HG03066 (cell line): ENCODE measurements around the gene UPK3BL1.
A peak's percentile ranks its signal among the peaks of the same experiment; 100 is the strongest.
"Not testable (repeated sequence)": the region's sequence is repeated elsewhere in the genome, so short reads cannot be mapped to it uniquely, and the experiment has no call there.

Experiments
- ATAC-seq: cut with Tn5 transposase; IDR thresholded peaks from one replicate; pipeline ENCODE4 v1.9.1; 2021; ENCODE audit warnings: low read depth; ENCODE audit not compliant: unreplicated experiment

The UPK3BL1 gene

DNA sequence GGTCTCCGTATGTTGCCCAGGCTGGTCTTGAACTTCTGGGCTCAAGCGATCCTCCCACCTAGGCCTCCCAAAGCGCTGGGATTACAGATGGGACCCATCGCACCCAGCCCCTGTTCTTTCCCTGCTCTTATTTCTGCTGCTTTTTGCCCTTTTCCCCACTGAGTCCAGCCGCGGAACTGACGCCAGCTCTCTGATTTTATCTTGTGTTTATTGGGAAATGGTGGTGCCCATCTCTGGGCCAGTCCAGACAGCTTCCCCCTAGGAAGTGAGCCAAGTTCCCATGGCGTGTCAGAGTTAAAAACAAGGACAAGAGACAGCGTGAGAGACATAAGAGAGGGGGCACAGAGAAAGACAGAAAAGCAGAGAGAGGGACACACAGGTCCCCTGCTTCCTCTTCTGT, 12.0 kb downstream of the UPK3BL1 start:
- ATAC-seq = not testable (repeated sequence)

DNA sequence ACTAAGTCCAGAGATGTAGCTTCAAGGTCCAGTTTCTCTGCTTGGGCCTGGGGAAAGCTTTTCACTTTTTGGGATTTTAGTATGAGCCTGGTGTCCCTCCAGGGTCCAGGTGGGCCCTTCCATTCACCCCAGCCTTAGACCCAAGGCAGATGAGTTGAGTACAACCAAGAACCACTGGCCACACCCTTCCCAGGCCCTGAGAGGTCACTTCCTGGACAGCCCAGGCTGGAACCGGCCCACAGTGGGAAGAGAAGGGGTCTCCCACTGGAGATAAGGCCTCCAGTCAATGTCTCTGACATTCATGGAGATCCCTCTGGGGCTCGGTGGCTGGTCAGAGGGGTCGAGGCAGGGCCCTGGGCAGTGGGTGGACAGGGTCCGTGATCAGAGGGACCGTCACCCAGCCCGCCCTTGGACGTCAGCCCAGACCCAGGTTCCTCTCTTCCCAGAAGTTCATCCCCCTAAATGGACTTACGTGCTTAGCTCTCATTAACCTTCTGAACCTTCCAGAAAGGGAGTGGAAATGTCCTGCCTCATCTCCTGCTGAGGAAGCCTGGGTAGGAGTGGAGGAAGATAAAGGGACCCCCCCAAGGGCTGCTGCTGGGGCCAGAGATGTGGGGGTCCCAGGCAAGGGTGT, 15.2 kb downstream of the UPK3BL1 start:
- ATAC-seq = not testable (repeated sequence)

- not testable (repeated sequence) for ATAC-seq
Measured at GRCh38 chr7:102618122-102618521, 24.5 kb downstream of the UPK3BL1 start.

- ATAC-seq = peak; percentile 55
Measured at GRCh38 chr7:102616507-102617125, 26.0 kb downstream of the UPK3BL1 start, which contains the start of gene RASA4. Gene RASA4 (minus strand): TSS chr7:102616756. CDS start chr7:102616689, 67 bp downstream.

DNA sequence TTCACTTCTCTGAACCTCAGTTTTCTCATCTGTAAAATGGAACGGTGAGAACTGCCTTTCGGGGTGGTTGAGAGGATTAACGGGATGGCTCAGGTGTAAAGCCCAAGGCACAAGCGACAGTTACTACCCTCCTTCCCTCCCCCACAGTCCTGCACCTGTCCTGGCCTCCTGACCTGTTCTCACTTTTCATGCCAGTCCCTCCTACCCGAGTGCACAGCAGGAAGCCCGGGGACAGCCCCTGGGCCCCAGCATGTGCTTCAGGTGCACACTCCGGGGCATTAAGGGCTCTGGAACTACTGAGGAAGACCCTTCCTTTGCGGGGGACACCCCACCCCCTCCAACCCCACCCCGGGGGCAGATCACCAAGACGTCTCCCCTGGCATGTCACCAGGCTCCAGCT, 26.7 kb downstream of the UPK3BL1 start:
- not testable (repeated sequence) for ATAC-seq

GRCh38 chr7:102614873-102615272, 27.7 kb downstream of the UPK3BL1 start:
- ATAC-seq = not testable (repeated sequence)

DNA sequence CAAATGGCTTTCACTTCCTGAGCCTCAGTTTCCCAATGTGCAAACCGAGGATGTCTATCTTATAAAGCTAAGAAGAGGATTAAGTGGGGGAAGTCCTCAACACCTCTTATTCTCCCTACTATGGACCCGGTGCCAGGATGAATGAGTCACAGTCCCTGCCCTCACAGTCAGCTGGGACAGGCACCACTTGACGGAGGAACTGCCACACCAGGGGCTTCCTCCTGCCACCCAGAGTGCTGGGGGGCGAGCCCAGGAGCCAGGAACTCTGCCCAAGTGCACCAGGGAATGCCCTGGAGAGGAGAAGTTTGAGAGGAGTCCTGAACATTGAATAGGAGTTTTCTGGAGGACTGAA, 28.3 kb downstream of the UPK3BL1 start:
- peak; percentile 17 for ATAC-seq

GRCh38 chr7:102613575-102614345, 28.8 kb downstream of the UPK3BL1 start:
- peak; percentile 66 for ATAC-seq

- ATAC-seq = not testable (repeated sequence)
Measured at GRCh38 chr7:102611675-102612325, 30.8 kb downstream of the UPK3BL1 start.

DNA sequence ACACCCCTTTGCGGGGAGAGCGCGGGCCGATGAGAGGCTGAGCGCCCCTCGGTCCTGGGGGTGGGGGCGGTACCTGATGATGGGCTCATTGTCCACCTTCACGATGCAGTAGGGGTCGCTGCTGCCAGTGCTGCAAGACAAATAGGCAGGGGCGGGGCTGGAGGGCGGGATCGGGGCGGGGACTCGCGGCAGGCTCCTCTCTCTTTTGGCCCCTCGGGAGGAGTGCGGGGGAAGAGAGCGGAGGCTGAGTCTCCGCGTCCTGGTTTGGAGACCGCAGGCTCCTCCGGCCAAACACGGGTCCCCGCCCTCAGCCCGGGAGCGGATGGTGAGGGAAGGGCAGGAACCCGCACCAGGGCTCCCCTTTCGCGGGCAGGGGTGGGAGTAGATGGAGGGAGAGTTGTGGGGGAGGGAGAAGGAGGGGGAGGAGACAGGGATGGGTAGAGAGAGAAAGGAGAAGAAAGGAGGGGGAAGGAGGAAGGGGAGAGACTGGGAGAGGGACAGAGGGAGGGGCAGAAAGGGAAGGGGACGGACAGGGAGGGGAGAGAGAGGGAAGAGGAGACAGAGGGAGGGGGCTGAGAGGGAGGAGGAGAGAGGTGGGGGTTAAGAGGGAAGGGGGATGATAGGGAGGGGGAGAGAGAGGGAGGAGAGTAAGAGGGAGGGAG, 31.4 kb downstream of the UPK3BL1 start:
- ATAC-seq = peak; percentile 38

GRCh38 chr7:102610441-102610840, 32.1 kb downstream of the UPK3BL1 start:
- not testable (repeated sequence) for ATAC-seq

GRCh38 chr7:102609734-102610133, 32.9 kb downstream of the UPK3BL1 start:
- not testable (repeated sequence) for ATAC-seq

GRCh38 chr7:102606848-102607247, 35.7 kb downstream of the UPK3BL1 start:
- ATAC-seq = not testable (repeated sequence)

GRCh38 chr7:102604431-102605145, 38.0 kb downstream of the UPK3BL1 start:
- not testable (repeated sequence) for ATAC-seq

DNA sequence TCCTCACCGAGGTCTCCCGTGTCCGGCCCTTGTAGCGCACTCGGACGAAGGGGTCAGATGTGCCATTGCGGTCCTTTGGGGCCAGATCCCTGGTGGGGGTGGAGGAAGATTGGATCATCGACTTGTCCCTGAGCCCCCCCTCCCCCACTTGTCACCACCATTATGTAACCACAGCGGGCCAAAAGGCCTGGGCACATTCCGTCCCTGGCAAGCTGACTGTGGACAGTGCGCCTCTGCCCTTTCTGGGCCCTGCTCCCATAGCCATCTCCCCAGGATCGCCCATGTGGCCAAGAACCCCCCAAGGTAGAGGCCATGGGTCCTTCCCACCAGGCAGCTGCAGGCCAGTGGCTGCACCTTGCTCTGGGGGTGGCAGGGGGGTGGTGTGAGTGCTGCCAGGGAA, 40.3 kb downstream of the UPK3BL1 start:
- not testable (repeated sequence) for ATAC-seq

DNA sequence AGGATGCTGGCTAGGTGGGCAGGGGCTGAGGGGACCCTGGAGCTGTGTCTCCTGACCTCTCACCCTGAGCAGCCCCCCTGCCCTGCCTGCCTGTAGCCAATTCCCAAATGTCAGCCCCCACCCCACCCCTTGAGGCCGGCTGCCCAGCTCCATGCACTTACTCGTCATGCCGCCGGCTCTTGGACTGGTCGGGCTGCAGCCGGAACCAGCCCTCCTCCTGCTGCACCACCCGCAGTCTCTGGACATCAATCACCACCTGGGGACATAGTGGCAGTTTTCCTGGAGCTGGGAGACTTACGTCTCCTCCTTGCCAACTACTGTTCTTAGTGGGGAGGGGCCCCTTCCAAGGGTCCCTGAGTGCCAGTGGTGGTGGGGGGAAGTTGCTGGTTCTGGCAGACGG, 42.9 kb downstream of the UPK3BL1 start:
- ATAC-seq = not testable (repeated sequence)

DNA sequence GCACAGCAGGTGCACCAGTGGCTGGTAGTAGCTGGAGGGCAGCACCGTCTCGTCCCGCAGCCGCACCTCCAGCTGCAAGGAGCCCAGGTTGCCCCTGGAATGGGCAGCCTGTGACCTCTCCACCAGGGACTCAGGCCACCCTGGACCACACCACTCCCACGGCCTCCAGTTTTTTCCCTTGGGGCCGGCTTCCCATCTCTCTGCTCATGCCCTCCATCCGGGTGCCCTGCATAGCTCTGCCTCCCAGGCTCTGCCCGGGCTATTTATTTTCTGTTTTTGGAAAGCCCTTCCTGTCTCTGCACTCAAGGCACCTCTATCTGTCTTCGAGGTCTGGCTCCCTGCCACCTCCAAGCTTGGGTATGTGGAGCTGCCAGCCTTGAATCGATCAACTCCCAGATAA, 46.6 kb downstream of the UPK3BL1 start:
- ATAC-seq = not testable (repeated sequence)

DNA sequence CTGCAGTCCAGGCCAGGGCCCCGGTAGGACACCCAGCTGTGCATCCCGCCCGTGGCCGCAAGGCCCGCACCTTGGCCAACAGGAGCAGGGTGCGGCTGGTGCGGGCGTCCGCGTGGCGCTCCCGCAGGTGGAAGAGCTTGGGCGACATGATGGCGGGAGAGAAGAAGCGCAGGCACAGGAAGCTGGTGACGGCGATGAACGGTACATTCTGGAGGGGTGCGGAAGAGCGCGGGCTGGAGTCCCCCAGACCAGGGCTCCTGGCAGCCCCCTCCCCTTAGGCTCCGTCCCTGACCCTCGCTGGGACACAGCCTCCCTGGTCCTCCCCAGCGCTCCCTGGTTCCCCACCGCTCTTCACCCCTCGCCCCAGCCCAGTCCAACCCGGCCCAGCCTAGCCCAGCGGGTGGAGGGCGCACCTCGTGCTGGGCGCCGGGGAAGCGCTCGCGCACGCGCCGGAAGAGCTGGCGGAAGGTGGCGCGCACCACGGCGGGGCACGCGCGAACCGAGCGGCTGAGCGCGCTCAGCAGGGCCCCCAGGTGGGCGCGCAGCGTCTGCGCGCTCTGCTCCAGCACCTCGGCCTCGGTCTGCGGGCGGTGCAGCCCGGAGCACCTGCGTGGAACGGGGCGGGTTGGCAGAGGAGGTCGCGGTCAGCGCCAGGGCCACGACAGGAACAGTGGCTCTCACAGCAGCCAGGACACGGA, 48.8 kb downstream of the UPK3BL1 start:
- peak; percentile 44 for ATAC-seq

- peak; percentile 57 for ATAC-seq
Measured at GRCh38 chr7:102592477-102593019, 50.0 kb downstream of the UPK3BL1 start.
